Sigmoid colon (tissue), 4 donors: ENCODE results near the gene CCDC157.

Source experiments
- CTCF ChIP-seq, 4 experiments: fragments of 450-650 bp in 3 of 4; fragments of 200-600 bp in 1 of 4; IDR thresholded peaks; one replicate each; pipeline ENCODE4 v1.5.1; 2016 to 2019; ENCODE audit warnings: antibody characterized with exemption in 4 of 4, mild to moderate bottlenecking in 3 of 4, moderate library complexity in 2 of 4
- EP300 ChIP-seq, 4 donors: sonication (generic); formaldehyde crosslinking; IDR thresholded peaks; one replicate each; pipeline ENCODE4 v1.6.1; 2017; ENCODE audit warnings: antibody characterized with exemption in 4 of 4
- POLR2A ChIP-seq, 2 donors: fragments of 450-650 bp; IDR thresholded peaks; one replicate each; pipeline ENCODE4 v1.6.1; 2016; ENCODE audit warnings: antibody characterized with exemption in 2 of 2, mild to moderate bottlenecking in 2 of 2, moderate library complexity in 2 of 2
- POLR2AphosphoS5 ChIP-seq, 4 donors: sonication (generic); formaldehyde crosslinking; IDR thresholded peaks; one replicate each; pipeline ENCODE4 v1.6.1; 2017; ENCODE audit warnings: antibody characterized with exemption in 4 of 4

GRCh38 chr22:30327864-30328345 is 28.9 kb upstream of the CCDC157 start:
- TF ChIP-seq CTCF (IDR thresholded peaks at IDR 0.05), result no peak
- TF ChIP-seq POLR2AphosphoS5 (IDR thresholded peaks at IDR 0.05), result no peak
- TF ChIP-seq POLR2A (IDR thresholded peaks at IDR 0.05), result no peak
- no peak for TF ChIP-seq EP300 (IDR thresholded peaks at IDR 0.05)
